SK-N-SH (cell line): ENCODE measurements around the gene RCN1. TPM values are rescaled to one million over a fixed set of nuclear protein-coding genes. Genes with fewer than 3 reads are reported as not detected.

ENCODE experiments used
- CTCF ChIA-PET: fragments of 300-600, 350-600 bp; formaldehyde crosslinking; extraction: SDS; loops from one replicate; lab custom pipeline; 2021; lab: Yijun Ruan, JAX
- POLR2A ChIA-PET: fragments of 350-600 bp; sonication (Branson Sonifier 250); formaldehyde crosslinking; extraction: SDS; loops from one replicate; lab custom pipeline; 2020; ENCODE audit warnings: antibody characterized with exemption, inconsistent platforms; lab: Yijun Ruan, JAX
- DNase-seq: peaks from one replicate; pipeline ENCODE4 v3.0.0; 2012
- H2AFZ ChIP-seq: fragments of 200-600 bp; sonication (generic); 2 replicates; pipeline ENCODE4 v1.8.1; 2016; ENCODE audit warnings: antibody characterized with exemption, mild to moderate bottlenecking, low read depth
- H3F3A ChIP-seq: fragments of 200-600 bp; sonication (generic); replicated peaks from 2 replicates; pipeline ENCODE3; 2016; ENCODE audit warnings: antibody characterized with exemption, mild to moderate bottlenecking; ENCODE audit not compliant: insufficient read depth
- H3K27ac ChIP-seq, 2 experiments: fragments of 200-500 bp in 1 of 2; fragments of 200-600 bp in 1 of 2; sonication (Bioruptor generic) in 1 of 2; sonication (generic), shearing (Covaris generic) in 1 of 2; 2 replicates each; pipeline versions ENCODE4 v1.5.1 to v1.6.1; 2014 to 2016; ENCODE audit warnings: low read depth in 2 of 2, inconsistent platforms in 1 of 2, low read length in 1 of 2, mild to moderate bottlenecking in 1 of 2, mixed read lengths in 1 of 2
- H3K27me3 ChIP-seq: fragments of 200-600 bp; sonication (generic), shearing (Covaris generic); 2 replicates; pipeline ENCODE4 v1.6.1; 2016; ENCODE audit warnings: mixed run types; ENCODE audit not compliant: insufficient read depth
- H3K36me3 ChIP-seq, 2 experiments: fragments of 200-500 bp in 1 of 2; fragments of 200-600 bp in 1 of 2; sonication (Bioruptor generic) in 1 of 2; sonication (generic) in 1 of 2; replicated peaks in 1 of 2; 2 replicates each; pipeline versions ENCODE3 to v1.5.1; 2014 to 2016; ENCODE audit warnings: low read length in 1 of 2, mild to moderate bottlenecking in 1 of 2; ENCODE audit not compliant: insufficient read depth in 2 of 2, control insufficient read depth in 1 of 2
- H3K4me1 ChIP-seq, 2 experiments: fragments of 200-500 bp in 1 of 2; fragments of 200-600 bp in 1 of 2; sonication (Bioruptor generic) in 1 of 2; sonication (generic), shearing (Covaris generic) in 1 of 2; 2 replicates each; pipeline versions ENCODE4 v1.5.1 to v1.6.1; 2014 to 2016; ENCODE audit warnings: low read depth in 1 of 2, low read length in 1 of 2, mixed run types in 1 of 2; ENCODE audit not compliant: insufficient read depth in 2 of 2, control insufficient read depth in 1 of 2
- H3K4me2 ChIP-seq: fragments of 200-600 bp; sonication (generic), shearing (Covaris generic); 2 replicates; pipeline ENCODE4 v1.6.1; 2017; ENCODE audit warnings: mixed run types
- H3K4me3 ChIP-seq, 2 experiments: fragments of 200-500 bp in 1 of 2; fragments of 200-600 bp in 1 of 2; sonication (Bioruptor generic) in 1 of 2; sonication (generic), shearing (Covaris generic) in 1 of 2; 2 replicates each; pipeline versions ENCODE4 v1.5.1 to v1.8.1; 2014 to 2016; ENCODE audit warnings: low read depth in 2 of 2, inconsistent platforms in 1 of 2, low read length in 1 of 2, mild to moderate bottlenecking in 1 of 2, mixed read lengths in 1 of 2, moderate library complexity in 1 of 2
- H3K79me2 ChIP-seq: fragments of 200-600 bp; sonication (generic); 2 replicates; pipeline ENCODE4 v1.8.1; 2017; ENCODE audit warnings: mild to moderate bottlenecking; ENCODE audit not compliant: insufficient read depth
- H3K9ac ChIP-seq: fragments of 200-600 bp; sonication (generic); 2 replicates; pipeline ENCODE4 v1.6.1; 2017; ENCODE audit warnings: mixed run types
- H3K9me2 ChIP-seq: fragments of 200-600 bp; sonication (generic); 2 replicates; pipeline ENCODE4 v1.6.1; 2017; ENCODE audit warnings: mixed run types
- H3K9me3 ChIP-seq: fragments of 200-600 bp; sonication (generic); 2 replicates; pipeline ENCODE4 v1.6.1; 2017; ENCODE audit warnings: mixed run types, mild to moderate bottlenecking, moderate library complexity
- H4K20me1 ChIP-seq: fragments of 200-600 bp; sonication (generic); 2 replicates; pipeline ENCODE4 v1.6.1; 2017; ENCODE audit warnings: mild to moderate bottlenecking, mixed run types; ENCODE audit not compliant: insufficient read depth
- EP300 ChIP-seq, 2 experiments: IDR thresholded peaks; 2 replicates each; pipeline versions ENCODE4 v1.4.0 to v1.6.1; 2012; ENCODE audit warnings: borderline replicate concordance in 1 of 2, low read depth in 1 of 2, low read length in 1 of 2
- EZH2phosphoT487 ChIP-seq: fragments of 200-600 bp; sonication (generic); IDR thresholded peaks from 2 replicates; pipeline ENCODE4 v1.6.1; 2017; ENCODE audit warnings: low read depth, mixed run types, mild to moderate bottlenecking, antibody characterized with exemption, moderate library complexity, borderline replicate concordance
- FOSL2 ChIP-seq: IDR thresholded peaks from 2 replicates; pipeline ENCODE4 v1.4.0; 2012; ENCODE audit warnings: low read depth, mild to moderate bottlenecking, moderate library complexity, borderline replicate concordance
- GABPA ChIP-seq: IDR thresholded peaks from 2 replicates; pipeline ENCODE4 v1.4.0; 2012; ENCODE audit warnings: low read depth, mild to moderate bottlenecking
- GATA2 ChIP-seq: sonication (generic); formaldehyde crosslinking; IDR thresholded peaks from 2 replicates; pipeline ENCODE4 v1.5.0; 2020; ENCODE audit warnings: mild to moderate bottlenecking, missing genetic modification reagents
- JUND ChIP-seq: IDR thresholded peaks from 2 replicates; pipeline ENCODE4 v1.4.0; 2012
- MEF2A ChIP-seq: IDR thresholded peaks from 2 replicates; pipeline ENCODE4 v1.4.0; 2012; ENCODE audit warnings: low read depth, borderline replicate concordance
- MXI1 ChIP-seq: IDR thresholded peaks from 2 replicates; pipeline ENCODE4 v1.6.1; 2012; ENCODE audit warnings: mild to moderate bottlenecking, low read depth, low read length, improper control_type of control experiment
- NRF1 ChIP-seq: IDR thresholded peaks from 2 replicates; pipeline ENCODE4 v1.6.1; 2012; ENCODE audit warnings: low read depth, mild to moderate bottlenecking, low read length
- POLR2AphosphoS5 ChIP-seq: IDR thresholded peaks from 2 replicates; pipeline ENCODE4 v1.6.1; 2012; ENCODE audit warnings: low read depth, low read length
- RAD21 ChIP-seq: IDR thresholded peaks from 2 replicates; pipeline ENCODE4 v1.6.1; 2012; ENCODE audit warnings: mild to moderate bottlenecking, low read length
- RXRA ChIP-seq: IDR thresholded peaks from 2 replicates; pipeline ENCODE4 v1.4.0; 2012; ENCODE audit warnings: low read depth, mild to moderate bottlenecking, borderline replicate concordance
- SIN3A ChIP-seq: IDR thresholded peaks from 2 replicates; pipeline ENCODE4 v1.6.1; 2012; ENCODE audit warnings: low read depth, mild to moderate bottlenecking, low read length, moderate library complexity, borderline replicate concordance
- TAF1 ChIP-seq: IDR thresholded peaks from 2 replicates; pipeline ENCODE4 v1.6.1; 2012; ENCODE audit warnings: low read depth, mild to moderate bottlenecking, low read length, moderate library complexity, borderline replicate concordance
- YY1 ChIP-seq: IDR thresholded peaks from 2 replicates; pipeline ENCODE4 v1.4.0; 2012; ENCODE audit warnings: low read depth, mild to moderate bottlenecking
- ZBTB33 ChIP-seq: IDR thresholded peaks from 2 replicates; pipeline ENCODE4 v1.4.0; 2012; ENCODE audit warnings: low read depth, borderline replicate concordance
- WGBS: methylation state at CpG from one replicate; pipeline ENCODE4 v1.1.6; 2017; ENCODE audit warnings: low lambda C conversion rate; 5-methylcytosine and 5-hydroxymethylcytosine counted together
- polyA plus RNA-seq, 3 experiments: library from polyadenylated mRNA; depleted of rRNA; stranded (reverse); fragments of >200 nt; gene quantifications; 2 replicates each; pipeline ENCODE4 v1.2.3, GENCODE V29; 2012

The RCN1 gene
- polyA plus RNA-seq, 1 of the 3 experiments (the other 2 are of a cell fraction): 63.3 TPM

GRCh38 chr11:32081901-32082300 lies 9.0 kb upstream of the RCN1 start (continued):
- TF ChIP-seq RAD21 (no peak), POLR2AphosphoS5 (no peak)

DNA sequence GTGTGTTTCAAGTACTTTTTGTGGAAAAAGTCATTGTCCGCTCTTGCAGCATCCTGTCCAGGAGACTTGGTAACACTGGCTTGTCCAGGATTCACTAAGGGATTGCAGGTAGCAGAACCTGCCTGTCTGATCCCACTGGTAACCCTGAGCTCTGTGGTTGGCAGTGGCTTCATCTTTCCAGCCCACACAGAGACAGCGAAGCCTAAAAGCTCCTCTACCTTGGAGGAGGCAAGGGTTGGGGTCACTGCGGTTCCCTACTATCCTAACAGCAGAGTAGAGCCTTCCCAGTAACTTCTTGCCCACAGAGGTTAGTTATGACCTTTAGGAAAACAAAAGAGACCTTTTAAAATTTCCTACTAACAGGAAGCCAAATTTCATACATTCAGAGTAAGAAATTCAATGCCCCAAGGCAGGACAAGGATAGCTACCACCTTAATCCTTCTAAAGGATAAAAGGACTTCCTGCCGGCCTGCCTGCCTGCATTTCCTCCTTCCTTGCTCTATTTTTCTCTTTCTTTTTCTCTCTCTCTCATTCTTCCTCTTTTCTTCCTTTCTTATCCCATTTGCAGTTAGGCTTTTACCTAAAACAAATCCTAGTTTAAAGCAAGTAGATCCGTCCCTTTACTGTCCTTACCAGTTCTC lies 8.4 kb upstream of the RCN1 start:
- 71% methylated on average over 4 of the region's 5 CpGs for WGBS
- Histone ChIP-seq H3K9me3 (no peaks in the 10 kb centered on the region), H3K4me1 (no peaks in the 10 kb centered on the region), H3F3A (no peaks in the 10 kb centered on the region), H3K79me2 (no peaks in the 10 kb centered on the region), H4K20me1 (no peaks in the 10 kb centered on the region), H3K27me3 (no peaks in the 10 kb centered on the region; the same call in 1 of the 2 replicates), H3K9me2 (no peaks in the 10 kb centered on the region), H3K9ac (no peak overlapping the region), H3K4me3 (no peak overlapping the region), H3K27ac (no peak overlapping the region), H3K36me3 (no peaks in the 10 kb centered on the region), H3K4me2 (no peak overlapping the region), H2AFZ (no peak overlapping the region)
- CTCF ChIA-PET: interaction anchor here (0.9 to 2.3 kb wide), 4 partner anchors 8 to 94 kb away, joined by 3 to 9 read pairs (median 6); partner anchors contain the start of gene RCN1
- no peak for TF ChIP-seq RXRA
- TF ChIP-seq EP300 (IDR thresholded peaks at IDR 0.05; ENCODE audit: borderline replicate concordance in 1 of 2, low read depth in 1 of 2, low read length in 1 of 2): no peak
- no peak for TF ChIP-seq NRF1
- TF ChIP-seq MXI1: no peak
- no peak for TF ChIP-seq GABPA
- no peak for TF ChIP-seq RAD21
- TF ChIP-seq MEF2A: no peak
- TF ChIP-seq ZBTB33: no peak
- TF ChIP-seq TAF1: no peak
- no peak for TF ChIP-seq YY1
- no peak for TF ChIP-seq FOSL2
- TF ChIP-seq JUND: no peak
- TF ChIP-seq SIN3A: no peak
- no peak for TF ChIP-seq GATA2
- TF ChIP-seq EZH2phosphoT487: no peak
- no peak for DNase-seq
- POLR2A ChIA-PET: no interaction called here
